NCI-H2029 treated with DMSO at 0.1 percent for 48 hours (cell line): ENCODE measurements around the gene TAPT1.

ENCODE experiments used
- DNase-seq: peaks from one replicate; lab custom pipeline; 2025; lab: John Stamatoyannopoulos, UW

Gene TAPT1

DNA sequence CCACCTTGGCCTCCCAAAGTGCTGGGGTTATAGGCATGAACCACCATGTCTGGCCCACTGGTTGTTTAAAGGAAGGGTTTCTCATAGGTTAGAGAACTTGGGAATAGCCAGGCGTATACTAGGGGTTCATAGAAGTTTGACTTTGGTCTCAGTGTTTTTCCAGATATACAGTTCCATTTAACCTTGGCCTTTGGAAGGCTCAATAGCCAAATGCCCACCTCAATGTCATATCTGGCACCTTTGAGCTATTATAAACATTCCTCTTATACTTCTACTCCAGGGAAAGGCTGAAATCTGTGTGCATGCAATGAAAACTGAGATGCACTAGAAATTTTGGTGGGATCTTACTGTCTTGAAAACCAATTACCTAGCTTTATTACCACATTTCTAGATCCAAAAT, 95.0 kb downstream of the TAPT1 start:
- no peak for DNase-seq

DNA sequence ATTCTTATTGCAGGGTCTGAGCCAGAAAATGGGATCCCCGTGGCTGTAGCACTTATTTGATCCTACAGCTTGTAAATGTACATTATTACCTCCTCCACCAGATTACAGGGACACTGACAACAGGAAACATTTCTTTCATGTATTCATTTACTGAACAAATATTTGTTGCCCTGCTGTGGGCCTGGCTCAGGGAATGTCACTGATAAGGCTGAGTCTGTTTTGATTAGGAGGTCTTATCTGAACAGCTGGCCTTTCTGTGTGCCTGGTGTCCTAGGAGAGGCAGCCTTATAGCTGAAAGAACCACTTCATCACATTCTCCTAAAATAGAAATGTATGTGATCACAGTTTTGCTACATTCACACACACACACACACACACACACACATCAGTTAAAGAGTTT, 96.9 kb downstream of the TAPT1 start:
- peak; percentile 86 for DNase-seq

DNA sequence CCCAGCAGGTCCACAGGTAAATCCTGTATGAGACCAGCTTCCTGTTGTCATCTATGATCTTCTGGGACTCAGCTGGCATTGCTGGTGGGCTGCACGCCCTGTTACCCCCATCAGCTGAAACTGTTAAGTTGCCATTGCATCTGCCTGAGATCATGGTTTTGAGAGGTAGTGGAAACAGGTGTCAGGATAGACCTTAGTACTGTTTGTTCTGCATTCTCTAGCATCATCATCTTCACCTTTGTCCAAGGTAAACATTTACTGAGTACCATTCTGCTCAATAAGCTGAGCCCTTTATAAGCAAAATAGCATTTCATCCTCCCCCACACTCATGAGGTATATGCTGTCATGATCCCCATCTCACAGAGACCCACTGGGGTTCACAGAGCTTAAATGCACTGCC, 99.6 kb downstream of the TAPT1 start:
- peak; percentile 73 for DNase-seq

DNA sequence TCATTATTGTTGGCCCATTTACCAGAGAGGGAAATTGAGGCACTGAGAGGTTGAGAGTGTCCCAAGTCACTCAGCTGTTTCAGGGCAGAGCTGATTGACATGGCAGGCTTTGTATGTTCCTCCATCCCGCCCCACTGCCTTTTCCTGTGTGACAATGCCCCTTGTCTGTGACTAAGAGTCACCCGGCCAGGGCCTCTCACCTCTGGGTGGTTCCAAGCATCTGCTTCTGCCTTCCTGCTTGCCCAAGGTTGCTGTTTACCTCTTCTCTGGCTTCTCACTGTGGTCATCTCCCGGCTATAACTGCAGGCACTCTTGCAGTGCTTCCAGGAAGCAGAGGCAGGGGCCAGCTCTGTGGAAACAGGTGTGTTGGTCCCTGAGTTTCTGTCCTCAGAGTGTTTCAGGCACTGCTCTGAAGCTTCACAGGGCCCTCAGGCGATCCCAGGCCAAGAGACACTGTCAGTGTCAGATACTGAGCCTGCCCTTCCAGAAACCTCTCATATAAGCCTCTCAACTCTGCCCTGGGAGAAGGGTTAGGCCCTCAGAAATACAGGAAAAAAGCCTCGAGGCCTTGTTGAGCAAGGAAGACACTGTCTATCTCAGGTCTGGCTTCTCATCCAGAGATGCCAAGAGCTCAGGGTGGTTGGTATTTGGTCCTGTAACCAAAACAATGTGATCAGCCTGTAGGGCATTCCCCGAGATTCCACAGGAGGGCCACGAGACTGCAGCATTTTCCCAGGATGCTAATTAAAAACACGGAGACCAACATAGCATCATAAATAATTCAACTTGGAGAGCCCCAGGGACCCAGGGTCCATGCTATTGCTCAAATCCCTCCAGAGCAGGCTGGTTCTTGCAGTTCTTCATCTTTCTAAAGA, 100.5 kb downstream of the TAPT1 start:
- peak; percentile 39 for DNase-seq

DNA sequence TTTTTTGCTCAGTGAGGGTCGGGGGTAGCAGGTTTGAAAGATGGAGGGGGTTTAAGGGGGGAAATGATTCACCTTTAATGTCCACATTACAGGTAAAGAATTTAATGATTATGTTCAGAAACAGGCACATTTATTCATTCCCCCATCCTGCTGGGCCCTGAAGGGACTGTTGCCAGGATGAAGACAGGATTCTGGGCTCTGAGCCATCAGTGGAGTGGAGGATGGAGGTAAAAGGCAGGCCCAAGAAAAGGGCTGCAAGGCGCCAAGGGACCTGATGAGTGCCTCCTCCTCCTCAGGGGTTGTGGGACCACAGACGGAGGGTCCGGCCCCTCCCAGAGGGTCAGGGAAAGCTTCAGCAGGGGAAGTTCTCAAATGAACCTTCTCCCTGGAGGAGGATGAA, 102.0 kb downstream of the TAPT1 start:
- DNase-seq, result peak; percentile 45

DNA sequence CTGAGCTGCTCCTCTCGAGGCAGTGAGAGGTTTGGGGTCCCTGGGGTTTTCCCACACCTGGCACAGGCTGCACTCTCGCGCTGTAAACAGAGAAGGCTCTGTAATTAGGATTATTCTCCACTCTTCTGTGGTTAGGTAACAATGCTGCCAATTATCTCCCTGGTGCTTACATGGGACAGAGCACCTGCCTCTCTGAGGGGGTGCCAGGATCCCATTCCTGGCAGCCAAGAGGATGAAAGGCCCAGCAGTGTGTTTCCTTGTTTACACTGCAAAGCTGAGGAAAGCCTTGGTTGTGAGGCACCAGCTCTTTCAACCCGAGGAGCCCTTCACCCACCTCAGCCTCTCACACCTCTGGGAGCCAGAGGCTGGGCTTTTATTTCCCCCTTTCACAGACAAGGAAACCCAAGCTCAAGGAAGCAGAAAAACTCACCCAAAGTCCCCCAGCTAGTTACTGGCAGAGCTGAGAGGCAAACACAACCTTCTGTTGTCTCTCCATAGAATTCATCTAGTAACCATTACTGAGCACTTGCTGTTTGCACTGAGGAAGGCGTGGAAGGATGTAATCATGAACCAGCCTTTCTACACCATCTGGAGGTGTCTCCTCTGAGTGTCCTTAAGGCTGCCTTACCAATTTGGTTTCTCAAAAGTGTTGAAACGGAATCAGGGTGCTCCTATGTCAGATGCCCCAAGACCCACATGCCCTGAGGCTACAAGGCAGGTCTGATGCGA, 102.8 kb downstream of the TAPT1 start:
- peak; percentile 90 for DNase-seq

DNA sequence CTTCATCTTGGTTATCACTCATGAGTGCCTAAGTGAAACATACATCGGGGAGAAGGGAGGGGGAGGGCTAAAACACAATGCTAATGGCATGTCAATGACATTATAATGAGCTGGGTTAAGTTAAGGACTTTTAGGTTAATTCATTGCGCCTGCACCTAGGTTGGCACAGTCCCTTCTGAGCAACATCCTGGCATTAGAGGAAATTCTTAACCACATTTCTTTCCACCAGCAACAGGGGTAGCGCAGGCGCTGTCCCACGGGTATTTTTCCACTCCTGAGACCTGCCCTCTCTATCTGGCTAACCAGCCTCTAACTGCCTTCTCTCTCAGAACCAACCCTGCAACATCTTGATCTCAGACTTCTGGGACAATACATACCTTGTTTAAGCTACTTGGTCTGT, 103.5 kb downstream of the TAPT1 start:
- DNase-seq, result no peak

DNA sequence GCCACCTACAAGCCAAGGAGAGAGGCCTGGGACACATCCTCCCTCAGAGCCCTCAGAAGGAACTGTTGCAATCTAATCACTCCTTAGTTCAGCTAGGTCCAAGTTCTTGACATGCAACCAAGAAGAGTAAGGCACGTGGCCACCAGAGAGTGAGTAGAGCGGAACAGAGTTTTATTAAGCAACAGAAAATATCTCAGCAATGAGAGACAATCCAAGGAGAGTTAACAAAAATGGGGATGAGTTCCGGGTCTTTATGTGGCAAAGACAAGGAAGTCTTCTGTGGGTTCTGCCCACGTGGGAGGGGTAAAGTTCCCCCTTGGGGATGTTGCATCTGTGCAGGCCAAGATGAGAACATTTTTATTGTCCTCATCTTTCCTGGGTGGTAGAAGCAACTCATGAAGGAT, 104.0 kb downstream of the TAPT1 start:
- DNase-seq, result no peak

DNA sequence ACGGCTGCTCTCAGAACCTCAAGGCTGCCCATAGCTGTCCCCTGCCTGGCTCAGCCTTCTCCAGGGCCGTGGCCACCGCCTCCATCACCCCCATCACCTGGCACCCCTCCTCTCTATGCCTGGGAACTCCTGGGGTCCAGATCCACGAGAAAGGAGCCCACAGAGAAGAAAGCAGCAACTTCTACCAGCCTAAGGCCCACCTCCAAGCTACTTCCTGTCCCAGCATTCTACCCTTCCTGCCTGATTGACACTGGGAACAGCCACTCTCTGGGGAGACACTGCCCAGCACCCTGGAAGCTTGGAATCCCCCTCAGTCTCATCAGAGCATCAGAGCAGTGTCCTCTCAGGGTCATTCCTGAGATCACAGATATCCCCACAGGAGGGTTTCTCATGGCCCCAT, 105.6 kb downstream of the TAPT1 start:
- DNase-seq, result no peak

DNA sequence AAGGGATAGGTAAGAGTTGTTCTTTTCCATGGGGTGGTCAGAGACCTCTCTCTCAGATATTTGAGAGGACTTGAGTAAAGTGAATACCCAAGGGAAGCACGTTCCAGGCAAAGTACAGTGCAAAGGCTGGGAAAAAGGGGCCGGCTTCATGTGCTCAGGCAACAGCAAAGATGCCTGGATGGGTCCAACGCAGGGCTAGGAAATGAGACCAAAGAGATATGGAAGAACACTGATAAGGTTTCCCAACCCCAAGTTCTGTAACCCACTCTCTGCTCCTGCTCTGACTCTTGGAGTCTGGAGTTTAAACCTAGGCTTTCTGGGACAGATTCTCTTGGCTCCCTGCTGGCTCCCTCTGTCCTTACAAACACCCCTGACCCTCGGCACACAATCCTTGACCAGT, 106.3 kb downstream of the TAPT1 start:
- no peak for DNase-seq

DNA sequence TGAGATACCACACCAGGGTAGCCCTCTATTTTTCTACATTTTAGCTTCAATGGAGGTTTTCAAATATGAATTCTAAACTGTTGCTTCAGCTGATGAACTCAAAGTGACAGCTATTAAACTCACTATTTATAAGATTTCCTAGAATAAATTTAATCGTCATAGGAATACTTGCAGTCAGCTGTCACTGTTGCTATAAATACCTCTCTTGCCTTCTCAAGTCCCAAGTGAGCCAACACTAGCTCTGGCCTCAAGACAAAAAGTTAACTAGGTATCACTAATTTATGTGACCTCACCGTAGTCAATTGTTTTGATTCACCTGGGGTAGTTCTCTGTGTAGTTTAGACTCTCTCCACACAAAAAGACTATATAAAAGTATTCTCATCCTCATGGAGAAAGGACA, 108.2 kb downstream of the TAPT1 start:
- no peak for DNase-seq

DNA sequence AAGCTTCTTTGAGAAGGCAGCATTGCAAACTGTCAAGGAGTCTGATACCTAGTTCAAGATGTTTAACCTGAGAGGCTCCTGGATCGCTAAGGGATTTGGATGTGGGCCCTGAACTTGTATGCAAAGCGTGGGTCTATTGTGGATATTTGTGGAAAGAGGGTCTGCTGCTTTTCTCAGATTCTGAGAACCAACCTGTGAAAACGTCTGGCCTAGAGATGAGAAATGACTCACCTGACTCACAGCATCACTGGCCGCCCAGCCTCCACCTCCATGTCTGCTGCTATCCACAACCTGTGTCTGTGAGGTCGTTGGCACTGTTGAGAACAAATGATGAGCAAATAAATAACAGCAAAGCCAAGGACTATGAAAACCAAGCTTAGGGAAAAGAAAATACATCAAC, 109.1 kb downstream of the TAPT1 start:
- DNase-seq, result peak; percentile 55

DNA sequence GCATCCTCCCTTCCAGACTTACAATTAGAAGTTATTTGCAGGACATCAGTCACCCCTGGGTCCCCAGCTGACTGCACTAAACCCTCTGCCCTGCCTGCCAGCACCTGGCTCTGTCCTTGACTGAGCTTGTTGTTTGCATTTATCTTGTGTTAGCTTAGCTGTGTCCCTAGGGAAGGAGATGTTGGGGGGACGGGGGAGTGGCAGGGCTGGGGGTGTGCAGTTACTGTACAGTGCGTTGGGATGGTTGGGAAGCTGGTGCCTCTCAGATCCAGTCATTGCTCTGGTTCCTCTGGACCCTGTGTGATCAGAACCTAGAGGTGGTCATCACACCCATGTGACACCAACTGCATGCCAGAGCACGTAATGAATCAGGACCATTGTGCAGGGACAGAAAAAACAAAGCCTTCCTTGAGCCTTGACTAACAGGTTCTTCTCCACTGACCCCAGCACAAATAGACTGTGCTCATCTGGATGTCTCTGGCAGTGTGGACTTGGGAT, 109.7 kb downstream of the TAPT1 start:
- no peak for DNase-seq

DNA sequence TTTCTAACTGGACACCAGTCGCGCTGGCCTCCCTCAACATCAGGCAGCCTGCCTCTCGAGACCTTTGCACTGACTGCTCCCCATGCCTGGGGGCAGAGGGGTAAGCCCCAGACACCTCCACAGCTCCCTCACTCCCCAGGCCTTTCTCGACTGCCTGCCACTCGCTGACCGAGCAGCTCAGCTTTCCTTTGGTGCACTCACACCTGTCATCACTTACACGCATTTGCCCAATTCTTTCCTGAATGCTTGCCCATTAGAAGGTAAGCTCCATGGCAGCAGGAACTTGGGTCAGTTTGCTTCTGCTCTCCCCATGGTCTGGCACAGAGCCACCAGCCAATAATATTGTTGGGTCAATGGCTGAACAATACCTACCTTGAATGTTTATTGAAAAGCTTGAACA, 110.3 kb downstream of the TAPT1 start:
- DNase-seq, result peak; percentile 56

DNA sequence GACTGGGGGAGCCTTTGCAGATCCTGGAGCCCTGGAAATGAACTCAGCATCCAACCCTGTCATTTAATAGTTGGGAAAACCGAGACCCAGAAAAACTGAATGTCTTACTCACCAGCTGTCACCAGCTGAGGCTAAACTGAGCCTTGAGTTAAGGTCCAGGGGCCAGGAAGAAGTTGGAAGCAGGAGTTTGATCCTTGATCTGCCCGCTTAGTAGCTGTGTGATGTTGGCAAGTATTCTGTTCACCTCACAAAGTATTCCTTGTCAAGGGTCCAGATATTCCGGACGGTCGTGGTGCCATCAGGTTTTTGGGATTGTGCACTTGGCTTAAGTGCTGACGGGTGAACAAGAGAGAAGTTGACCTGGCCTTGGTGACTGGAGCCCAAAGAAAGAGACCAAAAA, 111.7 kb downstream of the TAPT1 start:
- no peak for DNase-seq

DNA sequence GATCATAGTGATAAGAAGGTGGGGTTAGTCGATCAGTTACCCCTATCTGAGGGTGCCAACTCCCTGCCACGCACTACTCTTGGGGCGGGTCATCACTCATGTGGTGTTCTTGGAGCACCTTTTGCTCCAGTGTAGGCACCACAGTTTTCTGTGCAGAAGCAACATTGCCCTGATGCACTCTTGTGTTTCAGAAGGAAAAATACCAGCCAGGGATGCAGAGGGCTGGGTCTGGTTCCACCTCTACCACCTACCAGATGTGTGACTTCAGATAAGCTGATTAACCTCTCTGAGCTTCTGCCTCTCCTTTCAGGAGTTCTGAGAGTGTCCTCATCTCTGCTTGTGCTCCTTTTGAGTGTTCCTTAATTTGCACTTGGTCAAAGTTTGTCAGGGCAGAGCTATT, 112.5 kb downstream of the TAPT1 start:
- DNase-seq, result no peak

DNA sequence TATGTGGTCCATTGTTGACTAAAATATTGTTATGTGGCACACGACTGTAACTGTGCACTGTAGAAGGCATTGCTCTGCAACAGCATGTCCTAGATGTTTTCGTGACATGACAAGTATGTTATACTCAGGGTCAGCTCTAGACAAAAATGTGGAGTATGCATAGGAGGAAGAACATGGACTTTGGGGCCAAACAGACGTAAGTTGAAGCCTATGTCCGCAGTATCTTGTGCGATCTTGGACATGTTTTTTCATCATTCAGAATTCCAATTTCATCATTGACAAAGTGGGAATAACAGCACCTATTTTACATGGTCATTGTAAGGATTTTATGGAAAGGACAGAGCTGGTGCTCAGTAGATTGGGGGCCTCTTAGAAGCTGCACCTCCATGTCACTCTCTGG, 114.7 kb downstream of the TAPT1 start:
- DNase-seq, result no peak

DNA sequence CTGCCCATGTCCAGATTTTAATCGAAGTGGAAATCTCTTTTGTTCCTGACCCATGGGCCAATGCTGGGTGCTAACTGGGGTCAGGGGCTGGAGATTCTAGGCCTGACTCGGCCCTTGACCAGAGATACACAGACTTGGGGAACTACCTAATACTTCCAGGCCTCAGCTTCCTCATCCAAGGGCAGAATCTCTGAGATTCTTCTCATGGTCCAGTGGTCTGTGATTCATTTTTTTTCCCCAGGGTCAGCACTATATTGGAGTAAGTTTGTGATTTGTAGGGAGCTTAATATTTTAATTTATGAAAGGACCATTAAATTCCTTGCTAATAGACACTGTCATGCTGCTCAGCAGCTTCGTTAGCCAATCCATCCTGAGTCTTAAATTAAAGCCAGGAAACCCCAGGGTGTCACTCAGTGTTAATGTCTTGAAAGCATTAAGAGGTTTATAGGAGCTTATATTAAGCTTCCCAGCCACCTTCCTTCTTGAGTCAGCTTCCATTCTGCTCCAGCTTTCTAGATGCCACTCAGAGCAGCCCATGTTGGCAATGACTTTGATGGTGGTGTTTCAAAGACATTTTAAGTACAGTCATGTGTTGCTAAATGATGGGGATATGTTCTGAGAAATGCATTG, 115.5 kb downstream of the TAPT1 start:
- DNase-seq, result no peak
